Upper lobe of right lung (tissue), 1 donor: ENCODE data around the gene STK32C. TPM values are rescaled to one million over a fixed set of nuclear protein-coding genes. Genes with fewer than 3 reads are reported as not detected.
A peak's percentile ranks its signal among the peaks of the same experiment; 100 is the strongest.

ENCODE experiments used
- ATAC-seq: fragments of 200-7000 bp; cut with Tn5 transposase; one replicate; pipeline ENCODE4 v1.9.1; 2020; ENCODE audit warnings: mild to moderate bottlenecking, moderate library complexity
- DNase-seq: peaks from one replicate; pipeline ENCODE4 v3.0.0-alpha.2; 2020
- H3K27ac ChIP-seq: fragments of 200-600 bp; one replicate; pipeline ENCODE4 v1.8.0; 2022
- H3K27me3 ChIP-seq: fragments of 200-600 bp; one replicate; pipeline ENCODE4 v1.8.0; 2022; ENCODE audit warnings: mild to moderate bottlenecking
- H3K36me3 ChIP-seq: fragments of 200-600 bp; one replicate; pipeline ENCODE4 v1.8.0; 2022
- H3K4me1 ChIP-seq: fragments of 200-600 bp; one replicate; pipeline ENCODE4 v1.8.0; 2022
- H3K4me3 ChIP-seq: fragments of 200-600 bp; one replicate; pipeline ENCODE4 v1.8.0; 2022; ENCODE audit warnings: mild to moderate bottlenecking
- H3K9me3 ChIP-seq: fragments of 200-600 bp; one replicate; pipeline ENCODE4 v1.8.0; 2022
- intact Hi-C: fragments of 100-400 bp; cut with DNase I; formaldehyde crosslinking; loops from one replicate; pipeline ENCODE4 v1.11.0; 2022
- total RNA-seq: library from RNA; stranded (reverse); fragmentation: NEBNext Ultra II Directional; extraction: Animal tissue kit (Norgen Biotek cat#: 25700); gene quantifications from one replicate; pipeline ENCODE4 v1.2.1, GENCODE V29; 2021
- TF ChIP-seq, protein P1 (sequence below): fragments of 200-600 bp; IDR thresholded peaks from one replicate; pipeline ENCODE4 v1.8.0; 2022; ENCODE audit warnings: antibody characterized with exemption
- donor health status: DM: no; HTN: yes; CAD: no; lungs with severe emphysema.

The STK32C gene
- total RNA-seq, 1 donor from 2014 or later: 13.2 TPM

DNA sequence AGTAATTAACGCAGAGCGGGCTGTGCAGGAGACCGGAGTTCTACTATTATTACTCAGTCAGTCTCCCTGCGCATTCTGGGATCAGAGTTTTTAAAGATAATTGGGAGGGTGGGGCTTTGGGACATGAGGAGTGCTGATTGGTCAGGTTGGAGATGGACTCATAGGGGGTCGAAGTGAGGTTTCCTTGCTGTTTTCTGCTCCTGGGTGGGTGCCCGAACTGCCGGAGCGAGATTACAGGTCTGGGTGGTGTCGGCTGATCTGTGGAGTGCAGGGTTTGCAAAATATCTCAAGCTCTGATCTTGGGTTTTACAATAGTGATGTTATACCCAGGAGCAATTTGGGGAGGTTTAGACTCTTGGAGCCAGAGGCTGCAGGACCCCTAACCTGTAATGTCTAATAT is 20.4 kb upstream of the STK32C start:
- no peaks in the 10 kb centered on the region for H3K27me3 ChIP-seq
- DNase-seq (no peak), ATAC-seq (no peak)
- H3K36me3 ChIP-seq: no peaks in the 10 kb centered on the region
- no peak overlapping the region for H3K27ac ChIP-seq
- TF ChIP-seq, protein P1, sequence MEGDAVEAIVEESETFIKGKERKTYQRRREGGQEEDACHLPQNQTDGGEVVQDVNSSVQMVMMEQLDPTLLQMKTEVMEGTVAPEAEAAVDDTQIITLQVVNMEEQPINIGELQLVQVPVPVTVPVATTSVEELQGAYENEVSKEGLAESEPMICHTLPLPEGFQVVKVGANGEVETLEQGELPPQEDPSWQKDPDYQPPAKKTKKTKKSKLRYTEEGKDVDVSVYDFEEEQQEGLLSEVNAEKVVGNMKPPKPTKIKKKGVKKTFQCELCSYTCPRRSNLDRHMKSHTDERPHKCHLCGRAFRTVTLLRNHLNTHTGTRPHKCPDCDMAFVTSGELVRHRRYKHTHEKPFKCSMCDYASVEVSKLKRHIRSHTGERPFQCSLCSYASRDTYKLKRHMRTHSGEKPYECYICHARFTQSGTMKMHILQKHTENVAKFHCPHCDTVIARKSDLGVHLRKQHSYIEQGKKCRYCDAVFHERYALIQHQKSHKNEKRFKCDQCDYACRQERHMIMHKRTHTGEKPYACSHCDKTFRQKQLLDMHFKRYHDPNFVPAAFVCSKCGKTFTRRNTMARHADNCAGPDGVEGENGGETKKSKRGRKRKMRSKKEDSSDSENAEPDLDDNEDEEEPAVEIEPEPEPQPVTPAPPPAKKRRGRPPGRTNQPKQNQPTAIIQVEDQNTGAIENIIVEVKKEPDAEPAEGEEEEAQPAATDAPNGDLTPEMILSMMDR: no peak
- no peak overlapping the region for H3K4me3 ChIP-seq
- intact Hi-C loops: no loop called here
- peaks cover 19% of the 10 kb centered on the region for H3K4me1 ChIP-seq
- no peaks in the 10 kb centered on the region for H3K9me3 ChIP-seq

GRCh38 chr10:132326925-132327324 is 19.2 kb upstream of the STK32C start:
- peaks cover 14% of the 10 kb centered on the region for H3K4me1 ChIP-seq
- H3K4me3 ChIP-seq: no peak overlapping the region
- DNase-seq (no peak), ATAC-seq (no peak)
- no peaks in the 10 kb centered on the region for H3K36me3 ChIP-seq
- TF ChIP-seq, protein P1: no peak
- H3K27me3 ChIP-seq: no peaks in the 10 kb centered on the region
- no peaks in the 10 kb centered on the region for H3K9me3 ChIP-seq
- intact Hi-C loops: no loop called here
- no peak overlapping the region for H3K27ac ChIP-seq

- TF ChIP-seq, protein P1: no peak
- Histone ChIP-seq H3K27me3 (no peaks in the 10 kb centered on the region), H3K36me3 (no peaks in the 10 kb centered on the region), H3K4me3 (no peak overlapping the region), H3K4me1 (peaks cover 14% of the 10 kb centered on the region), H3K9me3 (no peaks in the 10 kb centered on the region), H3K27ac (no peak overlapping the region)
- intact Hi-C loops: no loop called here
- no peak for ATAC-seq
- no peak for DNase-seq
Measured at GRCh38 chr10:132326344-132326889, 18.7 kb upstream of the STK32C start.

DNA sequence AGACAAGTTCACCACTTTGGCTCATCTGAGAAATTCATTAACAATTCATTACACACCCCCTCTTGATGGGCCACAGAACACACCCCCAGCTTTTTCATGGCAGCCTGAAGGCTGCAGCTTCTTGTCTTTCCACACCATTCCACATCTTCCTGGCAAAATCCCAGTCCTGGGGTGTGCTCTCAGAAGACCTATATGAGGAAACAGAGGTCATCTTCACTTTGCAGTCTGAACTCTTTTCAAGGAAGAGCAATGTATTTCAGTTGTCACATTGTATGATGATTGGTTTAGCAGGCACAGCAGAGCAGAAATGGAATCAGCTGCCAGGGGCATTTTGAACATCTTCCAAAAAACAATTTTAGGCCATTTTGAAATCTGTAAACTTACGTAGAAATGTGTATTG is 16.4 kb upstream of the STK32C start:
- intact Hi-C loops: no loop called here

GRCh38 chr10:132322586-132323048 is 14.9 kb upstream of the STK32C start:
- ATAC-seq: peak; percentile 71
- Histone ChIP-seq H3K27me3 (no peaks in the 10 kb centered on the region), H3K9me3 (no peaks in the 10 kb centered on the region), H3K27ac (peak overlapping the region; percentile 47), H3K4me3 (no peak overlapping the region), H3K4me1 (no peaks in the 10 kb centered on the region), H3K36me3 (no peaks in the 10 kb centered on the region)
- TF ChIP-seq, protein P1: no peak
- intact Hi-C loops: no loop called here
- no peak for DNase-seq

More for the DNA sequence above, 16.4 kb upstream of the STK32C start:
- no peak for DNase-seq
- Histone ChIP-seq H3K27me3 (no peaks in the 10 kb centered on the region), H3K36me3 (no peaks in the 10 kb centered on the region), H3K4me1 (peaks cover 3% of the 10 kb centered on the region), H3K4me3 (no peak overlapping the region), H3K27ac (no peak overlapping the region), H3K9me3 (no peaks in the 10 kb centered on the region)
- ATAC-seq: no peak
- TF ChIP-seq, protein P1: no peak

DNA sequence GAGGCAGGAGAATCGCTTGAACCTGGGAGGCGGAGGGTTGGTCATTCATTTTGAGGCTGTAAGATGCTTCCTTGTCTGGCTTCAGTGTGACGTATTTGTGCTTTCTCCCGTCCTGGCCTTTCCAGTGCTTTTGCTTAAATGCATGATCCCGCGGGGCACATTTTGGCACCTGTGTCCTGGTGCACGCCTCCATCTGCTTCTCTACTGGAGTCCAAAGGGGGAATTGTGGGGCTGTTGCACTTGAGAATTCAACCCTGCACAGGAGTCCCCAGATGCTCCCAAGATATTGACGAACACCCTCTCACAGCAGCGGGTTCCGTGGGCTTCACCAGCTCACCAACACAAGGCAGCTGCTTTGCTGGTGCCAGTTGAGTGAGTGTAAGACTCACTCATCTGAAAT is 14.0 kb upstream of the STK32C start:
- TF ChIP-seq, protein P1: no peak
- no peak for ATAC-seq
- DNase-seq: peak; percentile 40
- Histone ChIP-seq H3K36me3 (no peaks in the 10 kb centered on the region), H3K4me1 (no peaks in the 10 kb centered on the region), H3K9me3 (no peaks in the 10 kb centered on the region), H3K27me3 (no peaks in the 10 kb centered on the region), H3K27ac (no peak overlapping the region), H3K4me3 (no peak overlapping the region)
- intact Hi-C loops: no loop called here
